GM23338 (cell line): Measurements from ENCODE around the gene GLYATL1B. TPM values are rescaled to one million over a fixed set of nuclear protein-coding genes. Genes with fewer than 3 reads are reported as not detected.
"Not testable (repeated sequence)": the region's sequence is repeated elsewhere in the genome, so short reads cannot be mapped to it uniquely, and the experiment has no call there.

ENCODE experiments used
- ATAC-seq: fragments of 200-7000 bp; cut with Tn5 transposase; 3 replicates; pipeline ENCODE4 v1.9.1; 2020
- DNase-seq: peaks from one replicate; pipeline ENCODE4 v3.0.0-alpha.2; 2015; ENCODE audit warnings: low spot score
- H2AFZ ChIP-seq: fragments of 200-600 bp; sonication (generic); 2 replicates; pipeline ENCODE4 v1.8.0; 2016; ENCODE audit warnings: antibody characterized with exemption, mild to moderate bottlenecking, moderate library complexity
- H3F3A ChIP-seq: fragments of 200-600 bp; sonication (generic); replicated peaks from 2 replicates; pipeline ENCODE4 v1.8.0; 2017; ENCODE audit warnings: antibody characterized with exemption, mixed run types, low read depth
- H3K27ac ChIP-seq: fragments of 200-600 bp; sonication (generic); 2 replicates; pipeline ENCODE4 v1.6.1; 2016; ENCODE audit warnings: low read depth
- H3K27me3 ChIP-seq: fragments of 200-600 bp; sonication (generic); 2 replicates; pipeline ENCODE4 v1.8.0; 2016; ENCODE audit warnings: mild to moderate bottlenecking, mixed run types, moderate library complexity; ENCODE audit not compliant: insufficient read depth
- H3K36me3 ChIP-seq: fragments of 200-600 bp; sonication (generic); 2 replicates; pipeline ENCODE4 v1.8.0; 2016; ENCODE audit warnings: mild to moderate bottlenecking; ENCODE audit not compliant: insufficient read depth
- H3K4me1 ChIP-seq: fragments of 200-600 bp; sonication (generic); 2 replicates; pipeline ENCODE4 v1.8.0; 2016; ENCODE audit warnings: mild to moderate bottlenecking, moderate library complexity; ENCODE audit not compliant: insufficient read depth
- H3K4me2 ChIP-seq: fragments of 200-600 bp; sonication (generic); 2 replicates; pipeline ENCODE4 v1.7.1; 2017; ENCODE audit warnings: mixed run types
- H3K4me3 ChIP-seq: fragments of 200-600 bp; sonication (generic); 2 replicates; pipeline ENCODE4 v1.6.1; 2016; ENCODE audit warnings: mixed run types
- H3K79me2 ChIP-seq: fragments of 200-600 bp; sonication (generic); replicated peaks from 2 replicates; pipeline ENCODE4 v1.8.0; 2017; ENCODE audit warnings: mild to moderate bottlenecking; ENCODE audit not compliant: insufficient read depth
- H3K9me2 ChIP-seq: fragments of 200-600 bp; sonication (generic); 2 replicates; pipeline ENCODE4 v1.8.0; 2017; ENCODE audit not compliant: insufficient read depth
- H4K20me1 ChIP-seq: fragments of 200-600 bp; sonication (generic); replicated peaks from 2 replicates; pipeline ENCODE4 v1.8.0; 2017; ENCODE audit warnings: mild to moderate bottlenecking; ENCODE audit not compliant: insufficient read depth
- H3K27ac Mint-ChIP-seq: 2 replicates; pipeline ENCODE4 v1.8.0; 2020; ENCODE audit warnings: inconsistent platforms, mild to moderate bottlenecking, moderate library complexity, mixed read lengths
- H3K27me3 Mint-ChIP-seq: 3 replicates; pipeline ENCODE4 v1.8.0; 2022; ENCODE audit warnings: low read depth, mild to moderate bottlenecking, moderate library complexity, mixed read lengths, inconsistent platforms; ENCODE audit not compliant: insufficient read depth, poor library complexity
- H3K36me3 Mint-ChIP-seq: 3 replicates; pipeline ENCODE4 v1.8.0; 2021; ENCODE audit warnings: low read depth, mild to moderate bottlenecking, inconsistent platforms, moderate library complexity, mixed read lengths
- H3K4me1 Mint-ChIP-seq: 3 replicates; pipeline ENCODE4 v1.8.0; 2020; ENCODE audit warnings: mild to moderate bottlenecking, inconsistent platforms, mixed read lengths
- H3K4me3 Mint-ChIP-seq: 3 replicates; pipeline ENCODE4 v1.8.0; 2021; ENCODE audit warnings: moderate library complexity, mild to moderate bottlenecking, inconsistent platforms, mixed read lengths
- H3K9me3 Mint-ChIP-seq: 3 replicates; pipeline ENCODE4 v1.8.0; 2020; ENCODE audit warnings: moderate library complexity, mild to moderate bottlenecking, inconsistent platforms, mixed read lengths
- STAT1 ChIP-seq: IDR thresholded peaks from one replicate; pipeline ENCODE4 v1.6.1; 2016; ENCODE audit warnings: antibody characterized with exemption; ENCODE audit not compliant: unreplicated experiment
- polyA plus RNA-seq: library from polyadenylated mRNA; unstranded; fragments of >200 nt; fragmentation: Nextera tagmentation; extraction: Ambion mirVana; gene quantifications from 2 replicates; pipeline ENCODE4 v1.2.1, GENCODE V29; 2016
- total RNA-seq: library from RNA; depleted of rRNA; stranded (reverse); fragments of >200 nt; shearing (Covaris generic); gene quantifications from 2 replicates; pipeline ENCODE4 v1.2.3, GENCODE V29; 2014
- TF ChIP-seq, protein P1 (sequence below): fragments of 250-450 bp; sonication (Bioruptor Pico); IDR thresholded peaks from 2 replicates; pipeline ENCODE4 v1.5.0; 2020; ENCODE audit warnings: mild to moderate bottlenecking, moderate library complexity
- TF ChIP-seq, protein P2 (sequence below), 2 experiments: fragments of 200-600 bp in 1 of 2; sonication (generic) in 1 of 2; conservative IDR thresholded peaks; 2 replicates each; pipeline versions ENCODE4 v1.5.1 to v1.6.1; 2016 to 2017; ENCODE audit warnings: antibody characterized with exemption in 2 of 2, low read depth in 2 of 2, mild to moderate bottlenecking in 2 of 2, moderate library complexity in 1 of 2

Gene GLYATL1B
- total and polyA plus RNA-seq, 2 experiments from 2014 or later, result 0.27 to 0.90 TPM

DNA sequence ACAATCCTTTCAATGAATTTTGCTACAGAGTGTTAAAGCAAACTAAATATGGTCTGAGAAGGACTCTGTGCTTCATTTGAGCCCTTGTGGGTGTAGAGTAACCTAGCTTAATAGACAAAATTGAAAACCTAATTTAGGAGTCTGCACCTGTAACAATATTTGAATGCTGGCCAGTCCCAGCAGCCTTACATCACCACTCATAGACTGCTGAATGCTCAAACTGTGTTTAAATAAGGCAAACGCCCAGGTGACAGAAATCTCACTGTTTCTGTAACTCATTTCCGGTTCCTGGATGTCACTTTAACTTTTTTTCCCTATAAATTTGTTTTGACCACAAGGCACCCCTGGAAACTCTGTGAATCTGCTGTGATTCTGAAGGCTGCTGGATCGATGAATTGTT, 45.5 kb upstream of the GLYATL1B start (continued):
- TF ChIP-seq, protein P1, sequence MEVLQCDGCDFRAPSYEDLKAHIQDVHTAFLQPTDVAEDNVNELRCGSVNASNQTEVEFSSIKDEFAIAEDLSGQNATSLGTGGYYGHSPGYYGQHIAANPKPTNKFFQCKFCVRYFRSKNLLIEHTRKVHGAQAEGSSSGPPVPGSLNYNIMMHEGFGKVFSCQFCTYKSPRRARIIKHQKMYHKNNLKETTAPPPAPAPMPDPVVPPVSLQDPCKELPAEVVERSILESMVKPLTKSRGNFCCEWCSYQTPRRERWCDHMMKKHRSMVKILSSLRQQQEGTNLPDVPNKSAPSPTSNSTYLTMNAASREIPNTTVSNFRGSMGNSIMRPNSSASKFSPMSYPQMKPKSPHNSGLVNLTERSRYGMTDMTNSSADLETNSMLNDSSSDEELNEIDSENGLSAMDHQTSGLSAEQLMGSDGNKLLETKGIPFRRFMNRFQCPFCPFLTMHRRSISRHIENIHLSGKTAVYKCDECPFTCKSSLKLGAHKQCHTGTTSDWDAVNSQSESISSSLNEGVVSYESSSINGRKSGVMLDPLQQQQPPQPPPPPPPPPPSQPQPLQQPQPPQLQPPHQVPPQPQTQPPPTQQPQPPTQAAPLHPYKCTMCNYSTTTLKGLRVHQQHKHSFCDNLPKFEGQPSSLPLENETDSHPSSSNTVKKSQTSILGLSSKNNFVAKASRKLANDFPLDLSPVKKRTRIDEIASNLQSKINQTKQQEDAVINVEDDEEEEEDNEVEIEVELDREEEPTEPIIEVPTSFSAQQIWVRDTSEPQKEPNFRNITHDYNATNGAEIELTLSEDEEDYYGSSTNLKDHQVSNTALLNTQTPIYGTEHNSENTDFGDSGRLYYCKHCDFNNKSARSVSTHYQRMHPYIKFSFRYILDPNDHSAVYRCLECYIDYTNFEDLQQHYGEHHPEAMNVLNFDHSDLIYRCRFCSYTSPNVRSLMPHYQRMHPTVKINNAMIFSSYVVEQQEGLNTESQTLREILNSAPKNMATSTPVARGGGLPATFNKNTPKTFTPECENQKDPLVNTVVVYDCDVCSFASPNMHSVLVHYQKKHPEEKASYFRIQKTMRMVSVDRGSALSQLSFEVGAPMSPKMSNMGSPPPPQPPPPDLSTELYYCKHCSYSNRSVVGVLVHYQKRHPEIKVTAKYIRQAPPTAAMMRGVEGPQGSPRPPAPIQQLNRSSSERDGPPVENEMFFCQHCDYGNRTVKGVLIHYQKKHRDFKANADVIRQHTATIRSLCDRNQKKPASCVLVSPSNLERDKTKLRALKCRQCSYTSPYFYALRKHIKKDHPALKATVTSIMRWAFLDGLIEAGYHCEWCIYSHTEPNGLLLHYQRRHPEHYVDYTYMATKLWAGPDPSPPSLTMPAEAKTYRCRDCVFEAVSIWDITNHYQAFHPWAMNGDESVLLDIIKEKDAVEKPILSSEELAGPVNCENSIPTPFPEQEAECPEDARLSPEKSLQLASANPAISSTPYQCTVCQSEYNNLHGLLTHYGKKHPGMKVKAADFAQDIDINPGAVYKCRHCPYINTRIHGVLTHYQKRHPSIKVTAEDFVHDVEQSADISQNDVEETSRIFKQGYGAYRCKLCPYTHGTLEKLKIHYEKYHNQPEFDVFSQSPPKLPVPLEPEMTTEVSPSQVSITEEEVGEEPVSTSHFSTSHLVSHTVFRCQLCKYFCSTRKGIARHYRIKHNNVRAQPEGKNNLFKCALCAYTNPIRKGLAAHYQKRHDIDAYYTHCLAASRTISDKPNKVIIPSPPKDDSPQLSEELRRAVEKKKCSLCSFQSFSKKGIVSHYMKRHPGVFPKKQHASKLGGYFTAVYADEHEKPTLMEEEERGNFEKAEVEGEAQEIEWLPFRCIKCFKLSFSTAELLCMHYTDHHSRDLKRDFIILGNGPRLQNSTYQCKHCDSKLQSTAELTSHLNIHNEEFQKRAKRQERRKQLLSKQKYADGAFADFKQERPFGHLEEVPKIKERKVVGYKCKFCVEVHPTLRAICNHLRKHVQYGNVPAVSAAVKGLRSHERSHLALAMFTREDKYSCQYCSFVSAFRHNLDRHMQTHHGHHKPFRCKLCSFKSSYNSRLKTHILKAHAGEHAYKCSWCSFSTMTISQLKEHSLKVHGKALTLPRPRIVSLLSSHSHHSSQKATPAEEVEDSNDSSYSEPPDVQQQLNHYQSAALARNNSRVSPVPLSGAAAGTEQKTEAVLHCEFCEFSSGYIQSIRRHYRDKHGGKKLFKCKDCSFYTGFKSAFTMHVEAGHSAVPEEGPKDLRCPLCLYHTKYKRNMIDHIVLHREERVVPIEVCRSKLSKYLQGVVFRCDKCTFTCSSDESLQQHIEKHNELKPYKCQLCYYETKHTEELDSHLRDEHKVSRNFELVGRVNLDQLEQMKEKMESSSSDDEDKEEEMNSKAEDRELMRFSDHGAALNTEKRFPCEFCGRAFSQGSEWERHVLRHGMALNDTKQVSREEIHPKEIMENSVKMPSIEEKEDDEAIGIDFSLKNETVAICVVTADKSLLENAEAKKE (CRISPR knock-in tag), result no peak
- TF ChIP-seq STAT1, result no peak
- TF ChIP-seq, protein P2, sequence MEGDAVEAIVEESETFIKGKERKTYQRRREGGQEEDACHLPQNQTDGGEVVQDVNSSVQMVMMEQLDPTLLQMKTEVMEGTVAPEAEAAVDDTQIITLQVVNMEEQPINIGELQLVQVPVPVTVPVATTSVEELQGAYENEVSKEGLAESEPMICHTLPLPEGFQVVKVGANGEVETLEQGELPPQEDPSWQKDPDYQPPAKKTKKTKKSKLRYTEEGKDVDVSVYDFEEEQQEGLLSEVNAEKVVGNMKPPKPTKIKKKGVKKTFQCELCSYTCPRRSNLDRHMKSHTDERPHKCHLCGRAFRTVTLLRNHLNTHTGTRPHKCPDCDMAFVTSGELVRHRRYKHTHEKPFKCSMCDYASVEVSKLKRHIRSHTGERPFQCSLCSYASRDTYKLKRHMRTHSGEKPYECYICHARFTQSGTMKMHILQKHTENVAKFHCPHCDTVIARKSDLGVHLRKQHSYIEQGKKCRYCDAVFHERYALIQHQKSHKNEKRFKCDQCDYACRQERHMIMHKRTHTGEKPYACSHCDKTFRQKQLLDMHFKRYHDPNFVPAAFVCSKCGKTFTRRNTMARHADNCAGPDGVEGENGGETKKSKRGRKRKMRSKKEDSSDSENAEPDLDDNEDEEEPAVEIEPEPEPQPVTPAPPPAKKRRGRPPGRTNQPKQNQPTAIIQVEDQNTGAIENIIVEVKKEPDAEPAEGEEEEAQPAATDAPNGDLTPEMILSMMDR (conservative IDR thresholded peaks at IDR 0.05; ENCODE audit: low read depth in 2 of 2), result no peak

DNA sequence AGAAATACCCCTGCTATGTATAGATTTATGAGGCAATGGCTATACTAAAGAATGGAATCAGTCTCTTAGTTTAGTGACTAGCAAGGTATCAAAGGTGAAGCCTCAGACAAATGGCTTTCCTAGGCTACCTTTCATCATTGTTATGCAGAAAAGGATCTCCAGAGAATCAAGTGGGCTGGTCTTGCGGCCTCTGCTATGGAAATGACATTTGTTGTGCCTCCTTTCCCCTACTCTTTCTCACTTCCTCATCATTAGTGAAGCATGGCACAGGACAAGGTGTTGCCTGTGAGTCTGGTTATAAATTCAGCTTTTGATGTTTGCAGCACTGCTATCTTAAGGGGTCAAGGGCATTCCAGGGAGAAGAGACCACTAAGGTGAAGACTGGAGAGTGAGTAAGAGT, 34.7 kb upstream of the GLYATL1B start:
- not testable (repeated sequence) for H3K79me2 ChIP-seq, H3K36me3 ChIP-seq, H3K9me2 ChIP-seq, H3K27ac ChIP-seq, H3K9me3 Mint-ChIP-seq, H3K4me3 Mint-ChIP-seq, H3K27me3 ChIP-seq, H2AFZ ChIP-seq, H3K27me3 Mint-ChIP-seq, H3K4me2 ChIP-seq, H3K4me3 ChIP-seq, H3F3A ChIP-seq, H4K20me1 ChIP-seq, H3K36me3 Mint-ChIP-seq, H3K27ac Mint-ChIP-seq
- ATAC-seq, result peak; percentile 79
- H3K4me1 ChIP-seq, result peaks cover 19% of the 10 kb centered on the region
- peaks cover 38% of the 10 kb centered on the region for H3K4me1 Mint-ChIP-seq
- peak; percentile 30 for DNase-seq

DNA sequence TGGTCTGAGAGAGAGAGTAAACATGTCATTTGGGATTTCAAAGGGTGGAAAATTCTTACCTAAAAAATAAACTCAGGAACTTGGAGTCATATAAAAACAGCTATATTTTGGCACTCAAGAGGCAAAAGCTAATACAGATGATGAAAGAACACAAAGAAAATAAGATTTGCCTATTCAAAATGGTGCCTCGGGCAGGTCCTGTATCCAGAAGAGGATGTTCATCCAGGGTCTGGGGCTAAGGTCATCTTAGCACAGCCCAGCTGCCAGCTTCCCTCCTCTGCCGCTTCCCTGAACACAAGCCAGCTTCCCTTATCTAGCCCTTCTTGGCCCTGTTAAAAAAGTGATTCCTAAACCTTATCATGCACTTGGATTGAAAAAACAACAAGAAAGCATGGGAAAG, 33.8 kb upstream of the GLYATL1B start:
- not testable (repeated sequence) for H3F3A ChIP-seq, DNase-seq, H3K9me2 ChIP-seq, H3K27me3 ChIP-seq, H3K36me3 ChIP-seq, ATAC-seq, H3K4me3 Mint-ChIP-seq, H3K27ac ChIP-seq, H3K9me3 Mint-ChIP-seq, H3K79me2 ChIP-seq, H2AFZ ChIP-seq, H3K36me3 Mint-ChIP-seq, H3K27ac Mint-ChIP-seq, H3K4me2 ChIP-seq, H4K20me1 ChIP-seq, H3K27me3 Mint-ChIP-seq, H3K4me3 ChIP-seq
- peaks cover 19% of the 10 kb centered on the region for H3K4me1 ChIP-seq
- peaks cover 40% of the 10 kb centered on the region for H3K4me1 Mint-ChIP-seq
